Dendritic cell treated with granulocyte-macrophage colony-stimulating factor and Interleukin-4, amounts not matched to agents 40 ng/mL and 50 ng/mL, for 4 days (primary cell): ENCODE measurements around the gene DNAH7.
"Not testable (repeated sequence)": the region's sequence is repeated elsewhere in the genome, so short reads cannot be mapped to it uniquely, and the experiment has no call there.

ENCODE experiments used
- H3K27ac Mint-ChIP-seq: one replicate; pipeline ENCODE4 v1.8.0; 2022; ENCODE audit warnings: mild to moderate bottlenecking, mixed read lengths
- H3K27me3 Mint-ChIP-seq: one replicate; pipeline ENCODE4 v1.8.0; 2022; ENCODE audit warnings: mild to moderate bottlenecking, mixed read lengths
- H3K36me3 Mint-ChIP-seq: one replicate; pipeline ENCODE4 v1.8.0; 2022; ENCODE audit warnings: low read depth, mixed read lengths
- H3K4me1 Mint-ChIP-seq: one replicate; pipeline ENCODE4 v1.8.0; 2022; ENCODE audit warnings: low read depth, mixed read lengths
- H3K4me3 Mint-ChIP-seq: one replicate; pipeline ENCODE4 v1.8.0; 2022; ENCODE audit warnings: mild to moderate bottlenecking, moderate library complexity, mixed read lengths
- H3K9me3 Mint-ChIP-seq: one replicate; pipeline ENCODE4 v1.8.0; 2022; ENCODE audit warnings: mixed read lengths
- intact Hi-C: fragments of 100-400 bp; cut with micrococcal nuclease; formaldehyde crosslinking; loops from one replicate; pipeline ENCODE4 v1.15.0; 2022

Gene DNAH7

DNA sequence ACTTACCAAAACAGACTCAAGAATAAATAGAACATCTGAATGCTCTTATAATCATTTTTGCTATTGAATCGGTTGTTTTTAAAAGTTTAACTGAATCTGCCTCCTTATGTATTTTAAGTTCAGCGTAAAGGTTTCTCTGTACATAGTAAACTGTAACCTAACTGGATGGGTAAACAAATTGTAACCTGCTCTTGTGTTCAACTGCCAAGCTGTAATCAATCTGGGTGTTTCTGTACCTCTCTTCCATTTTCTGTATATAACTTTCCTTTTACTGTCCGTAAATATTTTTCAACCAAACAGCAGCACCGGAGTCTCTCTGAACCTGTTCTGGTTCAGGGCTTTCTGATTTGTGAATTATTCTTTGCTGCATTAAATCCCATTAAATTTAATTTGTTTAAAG, 27.6 kb upstream of the DNAH7 start:
- H3K36me3 Mint-ChIP-seq, result no peaks in the 10 kb centered on the region
- H3K9me3 Mint-ChIP-seq, result peaks cover 12% of the 10 kb centered on the region
- peaks cover 17% of the 10 kb centered on the region for H3K4me1 Mint-ChIP-seq

DNA sequence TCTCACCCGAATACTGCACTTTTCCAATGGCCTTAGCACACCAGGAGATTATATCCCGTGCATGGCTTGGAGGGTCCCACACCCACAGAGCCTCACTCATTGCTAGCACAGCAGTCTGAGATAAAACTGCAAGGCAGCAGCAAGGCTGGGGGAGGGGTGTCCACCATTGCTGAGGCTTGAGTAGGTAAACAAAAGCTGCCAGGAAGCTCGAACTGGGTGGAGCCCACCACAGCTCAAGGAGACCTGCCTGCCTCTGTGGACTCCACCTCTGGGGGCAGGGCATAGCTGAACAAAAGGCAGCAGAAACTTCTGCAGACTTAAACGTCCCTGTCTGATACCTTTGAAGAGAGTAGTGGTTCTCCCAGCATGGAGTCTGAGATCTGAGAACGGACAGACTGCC, 20.8 kb upstream of the DNAH7 start:
- H3K4me1 Mint-ChIP-seq, H3K4me3 Mint-ChIP-seq, H3K27ac Mint-ChIP-seq, H3K36me3 Mint-ChIP-seq, H3K27me3 Mint-ChIP-seq: not testable (repeated sequence)
- intact Hi-C loops, result loop anchor here (10.0 kb wide), 1 partner anchor 45 kb away; no protein-coding TSS in a partner anchor
- peaks cover 16% of the 10 kb centered on the region for H3K9me3 Mint-ChIP-seq

More for the DNA sequence above, 27.6 kb upstream of the DNAH7 start:
- no peaks in the 10 kb centered on the region for H3K27me3 Mint-ChIP-seq
- H3K4me3 Mint-ChIP-seq, result no peak overlapping the region
- intact Hi-C loops, result no loop called here
- H3K27ac Mint-ChIP-seq, result no peak overlapping the region

DNA sequence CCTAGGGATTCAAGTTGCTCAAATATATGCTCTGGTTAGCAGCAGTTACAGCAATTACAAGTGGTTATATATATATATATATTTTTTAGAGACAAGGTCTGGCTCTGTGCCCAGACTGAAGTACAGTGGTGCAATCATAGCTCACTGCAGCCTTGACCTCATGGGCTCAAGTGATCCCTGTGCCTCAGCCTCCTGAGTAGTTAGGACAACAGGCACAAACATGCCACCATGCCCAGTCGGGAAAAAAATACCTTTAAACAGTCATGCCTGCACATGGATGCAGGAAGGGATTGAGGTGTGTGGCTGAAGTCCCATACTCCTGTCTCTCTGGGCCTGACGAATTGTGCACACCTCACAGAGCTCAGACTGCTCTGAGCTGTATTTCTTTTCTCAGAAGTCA, 19.6 kb upstream of the DNAH7 start:
- H3K9me3 Mint-ChIP-seq, result peaks cover 22% of the 10 kb centered on the region
- H3K36me3 Mint-ChIP-seq, result no peaks in the 10 kb centered on the region
- no peaks in the 10 kb centered on the region for H3K27me3 Mint-ChIP-seq
- no peak overlapping the region for H3K27ac Mint-ChIP-seq
- no peak overlapping the region for H3K4me3 Mint-ChIP-seq
- intact Hi-C loops, result loop anchor here (10.0 kb wide), 1 partner anchor 47 kb away; no protein-coding TSS in a partner anchor
- no peaks in the 10 kb centered on the region for H3K4me1 Mint-ChIP-seq

DNA sequence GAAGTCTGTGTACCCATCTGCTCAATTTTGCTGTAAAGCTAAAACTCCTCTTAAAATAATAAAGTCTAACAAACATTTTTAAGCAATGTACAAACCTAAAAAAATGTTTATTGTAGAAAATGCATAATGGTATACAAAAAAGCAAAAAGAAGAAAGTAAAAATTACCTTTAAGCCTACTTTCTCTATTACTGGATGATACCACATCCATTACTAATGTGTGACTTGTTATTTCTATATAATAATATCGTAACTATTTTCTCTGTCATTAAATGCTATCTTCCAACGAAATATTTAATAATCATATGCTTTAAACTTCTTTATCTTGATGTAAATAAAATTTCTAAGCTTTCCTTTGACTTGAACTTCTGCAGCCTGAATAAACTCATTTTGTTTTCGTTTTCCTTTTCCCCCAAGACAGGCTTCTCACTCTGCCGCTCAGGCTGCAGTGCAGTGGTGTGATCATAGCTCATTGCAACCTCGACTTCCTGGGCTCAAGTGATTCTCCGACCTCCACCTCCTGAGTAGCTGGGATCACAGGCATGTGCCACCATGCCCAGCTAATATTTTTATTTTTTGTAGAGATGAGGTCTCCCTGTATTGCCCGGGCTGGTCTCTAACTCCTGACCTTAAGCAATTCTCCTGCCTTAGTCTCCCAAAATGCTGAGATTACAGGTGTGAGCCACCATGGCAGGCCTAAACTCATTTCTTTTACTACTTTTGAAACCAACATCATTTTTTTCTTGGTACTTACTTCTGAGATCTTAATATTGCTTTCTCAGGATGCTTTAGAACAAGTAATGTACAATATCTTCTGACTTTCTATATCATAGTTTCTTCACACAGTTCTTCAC, 18.1 kb upstream of the DNAH7 start:
- Mint-ChIP-seq H3K4me3 (no peak overlapping the region), H3K27me3 (no peaks in the 10 kb centered on the region), H3K36me3 (no peaks in the 10 kb centered on the region), H3K9me3 (peaks cover 31% of the 10 kb centered on the region), H3K27ac (no peak overlapping the region), H3K4me1 (peaks cover 5% of the 10 kb centered on the region)
- intact Hi-C loops, result loop anchor here (10.0 kb wide), 1 partner anchor 48 kb away; no protein-coding TSS in a partner anchor

- peaks cover 33% of the 10 kb centered on the region for H3K9me3 Mint-ChIP-seq
- no peak overlapping the region for H3K27ac Mint-ChIP-seq
- H3K27me3 Mint-ChIP-seq, result no peaks in the 10 kb centered on the region
- intact Hi-C loops, result loop anchor here (10.0 kb wide), 1 partner anchor 51 kb away; no protein-coding TSS in a partner anchor
- H3K36me3 Mint-ChIP-seq, result no peaks in the 10 kb centered on the region
- H3K4me1 Mint-ChIP-seq, result peaks cover 13% of the 10 kb centered on the region
- H3K4me3 Mint-ChIP-seq, result no peak overlapping the region
Measured at GRCh38 chr2:196083601-196084000, 15.0 kb upstream of the DNAH7 start.

GRCh38 chr2:196080526-196080925, 11.9 kb upstream of the DNAH7 start:
- no peak overlapping the region for H3K27ac Mint-ChIP-seq
- peaks cover 13% of the 10 kb centered on the region for H3K4me1 Mint-ChIP-seq
- no peaks in the 10 kb centered on the region for H3K36me3 Mint-ChIP-seq
- H3K4me3 Mint-ChIP-seq, result no peak overlapping the region
- H3K27me3 Mint-ChIP-seq, result no peaks in the 10 kb centered on the region
- H3K9me3 Mint-ChIP-seq, result peaks cover 33% of the 10 kb centered on the region
- intact Hi-C loops, result loop anchor here (10.0 kb wide), 1 partner anchor 54 kb away; no protein-coding TSS in a partner anchor

DNA sequence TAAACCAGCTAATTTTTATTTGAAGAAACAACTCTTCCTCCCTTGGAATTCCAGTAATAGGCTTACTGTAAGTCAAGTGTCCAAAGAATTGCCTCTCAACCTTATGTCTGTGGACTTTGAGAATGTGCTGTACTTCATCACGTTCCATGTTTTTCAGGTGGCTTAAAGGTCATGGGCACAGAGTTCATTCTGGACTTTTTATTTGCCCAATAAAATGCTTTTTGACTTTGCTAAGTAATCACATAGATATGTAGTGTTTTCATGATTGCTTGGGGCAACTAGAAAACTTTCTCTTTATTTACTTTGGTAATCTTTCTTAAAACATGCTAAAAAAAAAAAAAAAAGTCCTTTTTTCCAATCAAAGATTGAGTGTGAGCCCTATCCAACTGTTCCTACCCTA, 10.4 kb upstream of the DNAH7 start:
- peaks cover 24% of the 10 kb centered on the region for H3K9me3 Mint-ChIP-seq
- no peaks in the 10 kb centered on the region for H3K27me3 Mint-ChIP-seq
- H3K4me1 Mint-ChIP-seq, result peaks cover 13% of the 10 kb centered on the region
- no peaks in the 10 kb centered on the region for H3K36me3 Mint-ChIP-seq
- no peak overlapping the region for H3K27ac Mint-ChIP-seq
- no peak overlapping the region for H3K4me3 Mint-ChIP-seq
- intact Hi-C loops, result loop anchor here (5.0 kb wide), 3 partner anchors 198 to 373 kb away; no protein-coding TSS in a partner anchor

- H3K27me3 Mint-ChIP-seq, result no peaks in the 10 kb centered on the region
- H3K27ac Mint-ChIP-seq, result no peak overlapping the region
- H3K9me3 Mint-ChIP-seq, result peaks cover 12% of the 10 kb centered on the region
- H3K4me3 Mint-ChIP-seq, result no peak overlapping the region
- H3K36me3 Mint-ChIP-seq, result no peaks in the 10 kb centered on the region
- H3K4me1 Mint-ChIP-seq, result peaks cover 13% of the 10 kb centered on the region
- intact Hi-C loops, result loop anchor here (1.0 to 5.0 kb wide), 4 partner anchors 199 to 374 kb away; no protein-coding TSS in a partner anchor
Measured at GRCh38 chr2:196077821-196078220, 9.2 kb upstream of the DNAH7 start.

DNA sequence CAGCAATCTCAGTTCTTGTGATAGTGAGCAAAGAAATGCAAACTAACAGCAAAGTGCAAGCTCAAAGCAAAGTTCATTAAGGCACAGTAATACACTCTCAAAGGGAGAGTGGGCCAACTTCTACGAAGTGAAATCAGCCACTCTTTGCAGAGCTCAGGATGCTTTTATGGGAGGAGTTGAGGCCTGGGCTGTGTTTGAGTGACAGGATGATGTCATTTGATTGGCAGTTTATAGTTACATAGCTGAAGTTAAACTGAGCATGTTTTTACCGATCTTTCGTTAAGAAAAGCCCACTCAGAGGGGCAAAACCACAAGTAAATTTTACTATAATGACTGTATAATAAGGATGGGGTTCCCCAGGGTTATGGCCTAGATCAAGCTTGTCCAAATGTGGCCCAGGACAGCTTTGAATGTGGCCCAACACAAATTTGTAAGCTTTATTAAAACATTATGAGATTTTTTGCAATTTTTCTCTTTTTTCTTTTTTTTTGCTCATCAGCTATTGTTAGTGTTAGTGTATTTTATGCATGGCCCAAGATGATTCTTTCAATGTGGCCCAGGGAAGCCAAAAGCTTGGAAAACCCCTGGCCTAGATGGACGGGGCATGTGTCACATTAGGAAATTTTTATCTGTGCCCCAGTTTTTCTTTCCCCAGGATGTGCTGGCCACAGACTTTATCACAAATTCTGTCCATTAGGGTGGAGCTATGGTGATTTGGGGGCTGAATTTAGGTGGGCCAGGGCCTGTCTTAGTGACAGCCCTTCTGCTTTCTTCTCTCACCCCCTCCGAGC, 8.3 kb upstream of the DNAH7 start:
- Mint-ChIP-seq H3K36me3 (no peaks in the 10 kb centered on the region), H3K4me3 (no peak overlapping the region), H3K9me3 (peaks cover 4% of the 10 kb centered on the region), H3K27me3 (no peaks in the 10 kb centered on the region), H3K27ac (no peak overlapping the region), H3K4me1 (peaks cover 10% of the 10 kb centered on the region)
- intact Hi-C loops, result loop anchor here (5.0 kb wide), 3 partner anchors 200 to 375 kb away; no protein-coding TSS in a partner anchor

GRCh38 chr2:196075196-196075595, 6.6 kb upstream of the DNAH7 start:
- intact Hi-C loops, result loop anchor here (5.0 kb wide), 3 partner anchors 202 to 377 kb away; no protein-coding TSS in a partner anchor
- H3K36me3 Mint-ChIP-seq, result no peaks in the 10 kb centered on the region
- no peaks in the 10 kb centered on the region for H3K9me3 Mint-ChIP-seq
- peaks cover 5% of the 10 kb centered on the region for H3K4me1 Mint-ChIP-seq
- peak overlapping the region; percentile 9 for H3K27ac Mint-ChIP-seq
- H3K27me3 Mint-ChIP-seq, result no peaks in the 10 kb centered on the region
- no peak overlapping the region for H3K4me3 Mint-ChIP-seq

DNA sequence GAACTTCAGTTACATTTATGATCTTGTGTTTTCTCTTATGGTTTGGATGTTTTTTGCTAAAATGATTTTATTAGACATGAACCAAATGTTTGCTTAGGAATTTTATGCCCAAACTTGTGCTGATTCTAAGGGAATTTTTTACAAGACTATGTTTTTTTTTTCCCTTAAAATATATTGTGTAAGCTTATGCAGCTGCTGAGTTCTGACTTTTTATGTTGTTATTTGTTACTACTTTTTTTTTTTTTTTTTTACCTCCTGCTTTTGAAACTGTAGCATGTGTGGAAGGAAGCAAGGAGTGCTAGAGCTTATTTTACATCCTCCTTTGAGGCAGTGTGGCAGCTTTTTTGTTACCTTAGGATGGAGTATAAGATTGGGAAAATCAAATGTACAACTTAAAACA, 6.0 kb upstream of the DNAH7 start:
- H3K27me3 Mint-ChIP-seq, result no peaks in the 10 kb centered on the region
- H3K36me3 Mint-ChIP-seq, result no peaks in the 10 kb centered on the region
- no peak overlapping the region for H3K27ac Mint-ChIP-seq
- intact Hi-C loops, result loop anchor here (5.0 kb wide), 3 partner anchors 203 to 378 kb away; no protein-coding TSS in a partner anchor
- no peaks in the 10 kb centered on the region for H3K9me3 Mint-ChIP-seq
- no peaks in the 10 kb centered on the region for H3K4me1 Mint-ChIP-seq
- H3K4me3 Mint-ChIP-seq, result no peak overlapping the region

DNA sequence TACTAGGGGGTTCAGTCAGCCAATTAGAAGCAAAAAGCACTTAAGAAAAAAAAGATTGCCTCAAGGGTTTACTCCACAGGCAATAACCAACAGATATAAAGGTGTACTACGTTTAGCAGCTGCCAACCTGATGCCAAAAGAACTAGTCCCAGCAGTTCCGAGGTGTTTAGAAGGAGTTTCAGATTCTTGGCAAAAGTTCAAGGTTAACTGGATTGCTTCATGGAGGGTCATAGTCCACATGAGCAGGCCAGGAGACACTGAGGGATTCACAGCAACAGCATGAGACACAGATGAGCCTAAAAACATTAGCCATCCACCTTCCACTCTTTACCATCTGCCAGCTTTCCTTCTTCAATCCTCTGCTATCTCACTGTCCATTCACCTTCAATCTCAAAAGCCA, 4.9 kb upstream of the DNAH7 start:
- Mint-ChIP-seq H3K27ac (no peak overlapping the region), H3K4me3 (no peak overlapping the region), H3K36me3 (no peaks in the 10 kb centered on the region), H3K27me3 (no peaks in the 10 kb centered on the region), H3K4me1 (no peaks in the 10 kb centered on the region), H3K9me3 (no peaks in the 10 kb centered on the region)
- intact Hi-C loops, result no loop called here

GRCh38 chr2:196067088-196067382, 1.6 kb downstream of the DNAH7 start:
- Mint-ChIP-seq H3K27me3 (no peaks in the 10 kb centered on the region), H3K27ac (no peak overlapping the region), H3K9me3 (no peaks in the 10 kb centered on the region), H3K4me1 (no peaks in the 10 kb centered on the region), H3K4me3 (no peak overlapping the region), H3K36me3 (no peaks in the 10 kb centered on the region)
- intact Hi-C loops, result loop anchor here (2.0 to 10.0 kb wide), 2 partner anchors 406 to 572 kb away; no protein-coding TSS in a partner anchor
